ENCODE data around the gene SMG7.

SMG7 gene

GRCh38 chr1:183515002-183515689 lies 42.8 kb downstream of the SMG7 start:
- no peak for DNase-seq (ENCODE audit: low read depth)

GRCh38 chr1:183516725-183517124 lies 44.4 kb downstream of the SMG7 start:
- no peak for DNase-seq (ENCODE audit: low read depth)

GRCh38 chr1:183517401-183517800 lies 45.1 kb downstream of the SMG7 start:
- no peak for DNase-seq (ENCODE audit: low read depth)

- DNase-seq (ENCODE audit: low read depth), result no peak
Observed at GRCh38 chr1:183520379-183520778, 48.1 kb downstream of the SMG7 start.

GRCh38 chr1:183522104-183522503 lies 49.8 kb downstream of the SMG7 start:
- no peak for DNase-seq (ENCODE audit: low read depth)

- DNase-seq (ENCODE audit: low read depth), result no peak
Observed at GRCh38 chr1:183528577-183528976, 56.3 kb downstream of the SMG7 start.

GRCh38 chr1:183533617-183534174 lies 61.4 kb downstream of the SMG7 start:
- DNase-seq (ENCODE audit: low read depth), result no peak

- no peak for DNase-seq (ENCODE audit: low read depth)
Observed at GRCh38 chr1:183537405-183537804, 65.1 kb downstream of the SMG7 start.

GRCh38 chr1:183543619-183544204 lies 71.4 kb downstream of the SMG7 start:
- no peak for DNase-seq (ENCODE audit: low read depth)

- DNase-seq (ENCODE audit: low read depth), result no peak
Observed at GRCh38 chr1:183544598-183545297, 72.4 kb downstream of the SMG7 start.

GRCh38 chr1:183546427-183546826 lies 74.1 kb downstream of the SMG7 start:
- DNase-seq (ENCODE audit: low read depth), result no peak

- no peak for DNase-seq (ENCODE audit: low read depth)
Observed at GRCh38 chr1:183548116-183548515, 75.8 kb downstream of the SMG7 start.

GRCh38 chr1:183550915-183551314 lies 78.6 kb downstream of the SMG7 start:
- DNase-seq (ENCODE audit: low read depth), result no peak

- DNase-seq (ENCODE audit: low read depth), result no peak
Observed at GRCh38 chr1:183551924-183552323, 79.6 kb downstream of the SMG7 start.

GRCh38 chr1:183552441-183552840 lies 80.1 kb downstream of the SMG7 start:
- DNase-seq (ENCODE audit: low read depth), result no peak

- no peak for DNase-seq (ENCODE audit: low read depth)
Observed at GRCh38 chr1:183552891-183553290, 80.6 kb downstream of the SMG7 start.

GRCh38 chr1:183553331-183553730 lies 81.0 kb downstream of the SMG7 start:
- DNase-seq (ENCODE audit: low read depth), result no peak

- DNase-seq (ENCODE audit: low read depth), result no peak
Observed at GRCh38 chr1:183553764-183554163, 81.5 kb downstream of the SMG7 start.

GRCh38 chr1:183554577-183554976 lies 82.3 kb downstream of the SMG7 start:
- no peak for DNase-seq (ENCODE audit: low read depth)

GRCh38 chr1:183559061-183559460 lies 86.8 kb downstream of the SMG7 start:
- no peak for DNase-seq (ENCODE audit: low read depth)

GRCh38 chr1:183562701-183563100 lies 90.4 kb downstream of the SMG7 start:
- DNase-seq (ENCODE audit: low read depth), result no peak

- DNase-seq (ENCODE audit: low read depth), result no peak
Observed at GRCh38 chr1:183565261-183565660, 93.0 kb downstream of the SMG7 start.

GRCh38 chr1:183566026-183566425 lies 93.7 kb downstream of the SMG7 start:
- DNase-seq (ENCODE audit: low read depth), result no peak

Data from activated T-helper 1 cell treated with Interleukin-2 at 50 U/mL for 16 hours (primary cell).